GM10248 (cell line): ENCODE measurements around the gene BRINP2.

Experiments
- CTCF ChIA-PET: fragments of 300-600 bp; sonication (Branson Sonifier 250); formaldehyde crosslinking; extraction: SDS; loops from one replicate; lab custom pipeline; 2021; ENCODE audit warnings: antibody characterized with exemption; lab: Yijun Ruan, JAX
- POLR2A ChIA-PET: fragments of 350-650 bp; sonication (Branson Sonifier 250); formaldehyde crosslinking; extraction: SDS; loops from one replicate; lab custom pipeline; 2020; ENCODE audit warnings: antibody characterized with exemption; lab: Yijun Ruan, JAX
- DNase-seq: peaks from one replicate; pipeline ENCODE4 v3.0.0; 2012; ENCODE audit errors: extremely low spot score
- TF ChIP-seq, protein P1 (sequence below): IDR thresholded peaks from 2 replicates; pipeline ENCODE4 v1.5.1; 2012; ENCODE audit warnings: mild to moderate bottlenecking, low read depth; ENCODE audit errors: extremely low read depth, missing control alignments, control extremely low read depth

The BRINP2 gene, protein sequence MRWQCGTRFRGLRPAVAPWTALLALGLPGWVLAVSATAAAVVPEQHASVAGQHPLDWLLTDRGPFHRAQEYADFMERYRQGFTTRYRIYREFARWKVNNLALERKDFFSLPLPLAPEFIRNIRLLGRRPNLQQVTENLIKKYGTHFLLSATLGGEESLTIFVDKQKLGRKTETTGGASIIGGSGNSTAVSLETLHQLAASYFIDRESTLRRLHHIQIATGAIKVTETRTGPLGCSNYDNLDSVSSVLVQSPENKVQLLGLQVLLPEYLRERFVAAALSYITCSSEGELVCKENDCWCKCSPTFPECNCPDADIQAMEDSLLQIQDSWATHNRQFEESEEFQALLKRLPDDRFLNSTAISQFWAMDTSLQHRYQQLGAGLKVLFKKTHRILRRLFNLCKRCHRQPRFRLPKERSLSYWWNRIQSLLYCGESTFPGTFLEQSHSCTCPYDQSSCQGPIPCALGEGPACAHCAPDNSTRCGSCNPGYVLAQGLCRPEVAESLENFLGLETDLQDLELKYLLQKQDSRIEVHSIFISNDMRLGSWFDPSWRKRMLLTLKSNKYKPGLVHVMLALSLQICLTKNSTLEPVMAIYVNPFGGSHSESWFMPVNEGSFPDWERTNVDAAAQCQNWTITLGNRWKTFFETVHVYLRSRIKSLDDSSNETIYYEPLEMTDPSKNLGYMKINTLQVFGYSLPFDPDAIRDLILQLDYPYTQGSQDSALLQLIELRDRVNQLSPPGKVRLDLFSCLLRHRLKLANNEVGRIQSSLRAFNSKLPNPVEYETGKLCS

DNA sequence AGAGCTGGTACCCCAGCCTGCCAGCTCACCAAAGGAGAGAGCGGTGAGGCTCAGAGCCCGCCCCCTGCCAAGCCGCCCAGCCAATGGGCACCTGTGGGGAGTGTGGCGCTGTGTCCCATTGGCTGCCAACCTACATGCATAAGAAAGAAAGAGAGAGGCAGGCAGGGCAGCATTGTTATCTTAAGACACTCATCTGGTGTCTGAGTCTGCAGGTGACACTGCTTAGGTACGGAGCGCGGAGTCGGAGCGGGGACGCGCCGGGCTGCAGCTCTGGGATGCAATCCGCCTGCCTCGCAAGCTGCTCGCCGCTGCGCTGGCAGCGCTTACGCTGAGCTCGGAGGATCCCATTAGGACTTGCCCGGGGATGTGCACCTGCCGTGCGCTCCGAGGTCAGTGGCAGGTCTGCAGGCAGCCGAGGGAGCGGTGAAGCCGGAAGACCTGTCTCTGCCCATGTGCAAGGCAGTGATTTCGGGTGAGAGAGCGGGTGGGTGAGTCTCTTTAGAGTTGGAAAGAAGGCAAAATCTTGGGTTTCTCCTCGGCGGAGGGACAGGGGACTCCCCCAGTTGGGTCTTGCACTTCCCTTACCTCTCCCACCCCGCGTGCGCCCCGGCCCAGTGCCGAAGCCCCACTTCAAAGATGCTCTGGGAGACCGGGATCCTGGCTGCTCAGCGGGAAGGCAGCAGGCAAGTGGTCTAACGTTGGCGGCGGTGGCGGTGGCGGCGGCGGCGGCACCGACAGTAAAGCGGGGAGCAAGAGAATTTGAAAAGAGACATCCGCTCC is at the start of gene BRINP2:
BRINP2 (plus strand) TSS at position 203 of the 780 bp plus-strand sequence. CDS start 58,919 bp downstream, outside the sequence.
- ChIA-PET POLR2A (no interaction called here), CTCF (interaction anchor here (1.7 to 3.0 kb wide), 2 partner anchors 11 kb away, joined by 6 to 21 read pairs; no protein-coding TSS in a partner anchor)
- TF ChIP-seq, protein P1, sequence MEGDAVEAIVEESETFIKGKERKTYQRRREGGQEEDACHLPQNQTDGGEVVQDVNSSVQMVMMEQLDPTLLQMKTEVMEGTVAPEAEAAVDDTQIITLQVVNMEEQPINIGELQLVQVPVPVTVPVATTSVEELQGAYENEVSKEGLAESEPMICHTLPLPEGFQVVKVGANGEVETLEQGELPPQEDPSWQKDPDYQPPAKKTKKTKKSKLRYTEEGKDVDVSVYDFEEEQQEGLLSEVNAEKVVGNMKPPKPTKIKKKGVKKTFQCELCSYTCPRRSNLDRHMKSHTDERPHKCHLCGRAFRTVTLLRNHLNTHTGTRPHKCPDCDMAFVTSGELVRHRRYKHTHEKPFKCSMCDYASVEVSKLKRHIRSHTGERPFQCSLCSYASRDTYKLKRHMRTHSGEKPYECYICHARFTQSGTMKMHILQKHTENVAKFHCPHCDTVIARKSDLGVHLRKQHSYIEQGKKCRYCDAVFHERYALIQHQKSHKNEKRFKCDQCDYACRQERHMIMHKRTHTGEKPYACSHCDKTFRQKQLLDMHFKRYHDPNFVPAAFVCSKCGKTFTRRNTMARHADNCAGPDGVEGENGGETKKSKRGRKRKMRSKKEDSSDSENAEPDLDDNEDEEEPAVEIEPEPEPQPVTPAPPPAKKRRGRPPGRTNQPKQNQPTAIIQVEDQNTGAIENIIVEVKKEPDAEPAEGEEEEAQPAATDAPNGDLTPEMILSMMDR, result no peak
- no peak for DNase-seq

DNA sequence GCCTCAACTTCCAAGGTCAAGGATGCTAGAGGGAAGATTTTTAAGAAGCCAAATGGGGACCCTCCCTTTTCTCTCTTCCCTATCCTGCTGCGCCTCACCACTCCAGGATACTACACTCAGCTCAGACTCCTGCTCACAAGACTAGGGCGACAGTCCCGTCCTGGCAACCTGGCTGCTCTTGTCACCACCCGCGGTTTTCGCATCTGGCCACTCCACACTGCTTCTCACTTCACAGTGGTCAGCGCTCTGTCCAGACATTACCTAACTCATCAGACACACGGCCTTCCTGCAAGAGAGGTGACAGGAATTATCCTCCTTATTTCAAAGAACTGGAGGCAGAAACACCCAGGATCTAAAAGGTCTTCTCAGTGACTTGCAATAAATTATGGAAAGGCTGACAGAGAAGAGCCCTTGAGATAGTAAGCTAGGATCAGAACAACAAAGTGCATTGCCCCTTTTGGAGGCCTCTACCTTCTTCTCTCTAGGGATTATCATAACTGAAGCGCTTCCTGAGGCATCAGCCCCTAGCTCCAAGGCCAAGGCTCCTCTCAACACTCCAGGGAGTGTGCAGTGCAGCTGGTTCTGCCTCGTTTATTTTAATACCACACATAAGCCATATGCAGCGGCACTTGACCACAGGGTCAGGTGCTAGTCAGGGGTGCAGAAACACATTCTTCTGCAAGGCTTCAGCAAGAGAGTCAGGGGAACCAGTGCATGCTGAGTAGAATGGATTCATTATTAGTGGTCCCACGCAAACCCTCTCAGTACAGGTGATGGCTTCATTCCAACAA is 48.1 kb upstream of the BRINP2 start:
- POLR2A ChIA-PET, result no interaction called here
- CTCF ChIA-PET, result no interaction called here
- TF ChIP-seq, protein P1, result no peak
- no peak for DNase-seq

DNA sequence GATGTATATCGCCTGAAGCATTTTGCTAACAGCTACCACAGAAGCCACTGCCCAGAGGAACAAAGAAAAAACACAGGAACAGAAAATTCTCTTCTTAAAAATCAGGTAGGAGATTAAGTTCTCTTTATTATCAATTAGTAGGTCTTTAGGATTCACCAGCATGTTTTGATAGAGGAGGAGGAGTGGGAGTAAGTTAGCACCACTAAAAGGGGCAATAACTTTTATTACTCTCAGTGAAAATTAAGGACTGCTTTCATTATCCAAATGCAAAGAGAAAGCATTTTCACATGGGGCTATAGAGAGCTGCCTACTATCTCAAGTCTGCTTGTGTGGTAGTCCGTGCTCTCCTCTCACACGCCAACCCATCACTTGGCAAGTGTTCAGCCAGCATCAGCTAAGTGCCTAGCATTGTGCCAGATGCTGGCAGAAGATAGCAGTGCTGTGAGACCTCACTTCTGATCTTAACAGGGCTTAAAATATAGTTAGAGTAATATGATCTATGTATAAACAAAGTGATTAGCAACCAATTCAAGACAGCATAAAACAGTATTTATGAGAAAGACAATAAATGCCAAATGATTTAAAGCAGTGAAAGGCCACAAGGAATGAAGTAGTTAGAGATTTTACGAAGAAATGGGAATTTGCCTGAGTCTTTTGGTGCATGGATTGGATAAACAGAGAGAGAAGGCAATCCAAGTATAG is 46.0 kb upstream of the BRINP2 start:
- TF ChIP-seq, protein P1, result no peak
- no peak for DNase-seq
- POLR2A ChIA-PET, result no interaction called here
- CTCF ChIA-PET, result no interaction called here

DNA sequence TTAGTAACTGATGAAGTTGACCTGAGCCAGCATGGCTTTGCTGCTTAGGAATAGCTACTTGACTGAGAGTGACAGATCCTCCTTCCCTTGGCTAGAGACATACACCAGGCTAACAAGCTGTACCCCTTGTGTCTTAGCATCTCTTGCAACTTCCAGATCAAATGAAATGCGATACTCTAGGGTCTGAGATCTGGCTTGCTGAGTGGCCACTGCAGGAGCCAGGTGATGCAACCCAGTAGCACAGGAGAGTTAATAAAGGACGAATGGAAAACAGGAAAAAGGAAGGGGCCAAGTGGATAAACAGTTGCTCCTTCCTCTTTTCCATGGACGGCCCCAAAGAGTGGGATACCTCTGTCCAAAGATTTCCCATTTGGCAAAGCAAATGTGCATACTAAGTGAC is 44.5 kb upstream of the BRINP2 start:
- POLR2A ChIA-PET, result no interaction called here
- TF ChIP-seq, protein P1, result no peak
- DNase-seq, result no peak
- CTCF ChIA-PET, result interaction anchor here (1.8 kb wide), 1 partner anchor 55 kb away, joined by 5 read pairs; no protein-coding TSS in a partner anchor

DNA sequence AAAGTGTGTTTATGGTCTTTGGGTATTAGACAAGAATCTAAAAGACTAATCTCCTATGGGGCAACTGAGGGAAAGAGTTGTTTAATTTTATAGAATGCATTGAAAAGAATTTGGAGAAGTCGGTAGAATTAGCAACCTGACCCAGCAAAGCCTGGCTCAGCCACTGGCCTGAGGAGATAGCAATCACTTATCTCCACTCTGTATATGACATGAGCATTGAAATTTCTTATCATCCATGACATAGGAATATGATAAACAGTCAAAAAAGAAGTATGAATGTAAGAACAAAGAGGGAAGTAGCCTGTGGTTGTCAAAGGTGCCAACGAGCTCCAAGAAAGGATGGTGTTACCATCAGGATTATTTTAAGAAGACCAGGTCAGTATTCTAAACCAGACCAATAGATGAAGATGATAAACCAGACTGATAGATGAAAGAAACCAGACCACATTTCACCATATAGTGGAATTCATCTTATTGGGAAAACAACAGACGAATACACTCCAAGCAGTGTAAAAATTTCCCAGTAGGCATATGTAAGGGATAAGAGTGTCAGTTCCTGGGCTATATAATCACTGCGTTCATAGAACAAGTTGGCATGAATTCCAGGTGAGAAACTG is 42.0 kb upstream of the BRINP2 start:
- no peak for DNase-seq
- TF ChIP-seq, protein P1, result no peak
- ChIA-PET CTCF (no interaction called here), POLR2A (no interaction called here)
